ENCODE results near the gene TASOR2. TPM values are rescaled to one million over a fixed set of nuclear protein-coding genes. Genes with fewer than 3 reads are reported as not detected.

The TASOR2 gene, protein sequence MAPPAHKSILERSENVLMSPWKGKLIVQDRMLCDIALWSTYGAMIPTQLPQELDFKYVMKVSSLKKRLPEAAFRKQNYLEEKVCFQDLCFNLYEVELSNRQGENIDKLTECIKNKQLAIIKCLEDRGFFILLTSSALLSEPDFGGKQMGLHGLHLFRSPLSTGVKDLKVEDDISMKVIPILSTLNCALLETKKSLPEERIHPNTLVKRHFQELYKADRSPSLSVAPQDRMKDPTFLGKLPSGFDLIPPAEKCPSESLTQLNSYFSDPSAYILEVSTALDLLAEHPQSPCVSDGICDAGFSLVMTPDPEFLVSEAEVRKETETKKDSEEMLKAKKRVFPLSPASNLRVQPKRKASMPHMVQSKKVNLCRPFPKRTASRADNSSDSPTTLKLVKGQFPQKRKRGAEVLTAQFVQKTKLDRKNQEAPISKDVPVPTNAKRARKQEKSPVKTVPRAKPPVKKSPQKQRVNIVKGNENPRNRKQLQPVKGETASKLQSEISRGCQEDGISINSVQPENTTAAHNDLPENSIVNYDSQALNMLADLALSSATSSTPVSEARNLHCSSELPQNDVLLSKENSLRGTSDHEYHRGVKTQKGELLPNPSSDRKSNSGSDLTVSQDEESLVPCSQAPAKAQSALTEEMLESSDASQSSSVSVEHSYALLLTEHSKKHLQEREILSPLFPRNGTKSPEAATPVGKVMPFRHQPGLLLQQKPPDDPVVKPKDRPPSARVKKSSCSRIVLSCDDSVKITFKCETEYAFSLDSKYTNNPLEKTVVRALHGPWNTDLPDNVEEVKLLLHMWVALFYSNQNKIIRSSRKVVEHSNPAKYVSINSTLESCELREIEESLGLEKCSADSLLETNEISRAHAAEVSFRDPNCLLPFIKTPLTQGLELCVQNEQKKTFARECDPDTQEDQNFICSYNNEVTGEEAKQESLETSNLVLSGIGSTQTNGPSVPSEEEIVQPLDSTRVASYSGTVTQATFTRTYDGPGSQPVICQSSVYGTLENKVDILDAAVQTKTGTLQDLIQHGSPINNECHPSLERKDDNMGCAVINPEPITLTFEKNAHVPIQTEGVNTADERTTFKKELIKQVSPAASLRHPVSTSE (N-terminal part only)
- total RNA-seq = 86.1 and 134 TPM in 2 replicates

DNA sequence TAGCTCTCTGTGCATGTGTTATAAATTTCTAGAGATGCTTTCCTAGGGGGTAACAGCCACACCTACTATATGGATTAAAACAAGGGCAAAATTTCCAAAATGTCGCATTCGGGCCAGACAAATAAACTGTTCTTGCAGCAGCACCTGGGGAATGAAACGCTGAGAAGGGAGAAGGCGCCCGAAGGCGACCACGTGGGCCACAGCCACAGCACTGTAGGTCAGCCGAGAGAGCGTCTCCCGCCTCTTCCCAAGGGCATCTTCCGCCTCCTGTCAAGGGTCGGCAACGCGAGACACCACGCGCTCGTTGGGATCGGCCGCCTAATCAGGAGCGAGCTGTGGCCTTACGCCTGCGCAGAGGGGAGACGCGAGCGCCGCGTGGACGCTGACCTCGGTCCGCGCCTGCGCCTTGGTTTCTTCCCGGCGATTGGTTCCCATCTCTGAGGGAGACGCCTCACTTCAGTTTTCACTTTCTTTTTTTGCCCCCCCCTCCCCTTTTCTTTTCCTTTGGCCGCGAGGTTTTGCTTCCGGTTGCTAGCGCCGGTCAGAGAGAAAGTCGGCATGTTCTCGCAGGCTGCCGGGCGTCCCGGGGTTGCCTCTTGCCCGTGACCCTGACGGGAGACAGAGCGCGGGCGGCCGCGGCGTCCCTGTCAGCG lies at the start of gene TASOR2:
Gene TASOR2, plus strand, starts transcription at position 521 of the 653 bp plus-strand sequence. CDS start 35,805 bp downstream, outside the sequence.

DNA sequence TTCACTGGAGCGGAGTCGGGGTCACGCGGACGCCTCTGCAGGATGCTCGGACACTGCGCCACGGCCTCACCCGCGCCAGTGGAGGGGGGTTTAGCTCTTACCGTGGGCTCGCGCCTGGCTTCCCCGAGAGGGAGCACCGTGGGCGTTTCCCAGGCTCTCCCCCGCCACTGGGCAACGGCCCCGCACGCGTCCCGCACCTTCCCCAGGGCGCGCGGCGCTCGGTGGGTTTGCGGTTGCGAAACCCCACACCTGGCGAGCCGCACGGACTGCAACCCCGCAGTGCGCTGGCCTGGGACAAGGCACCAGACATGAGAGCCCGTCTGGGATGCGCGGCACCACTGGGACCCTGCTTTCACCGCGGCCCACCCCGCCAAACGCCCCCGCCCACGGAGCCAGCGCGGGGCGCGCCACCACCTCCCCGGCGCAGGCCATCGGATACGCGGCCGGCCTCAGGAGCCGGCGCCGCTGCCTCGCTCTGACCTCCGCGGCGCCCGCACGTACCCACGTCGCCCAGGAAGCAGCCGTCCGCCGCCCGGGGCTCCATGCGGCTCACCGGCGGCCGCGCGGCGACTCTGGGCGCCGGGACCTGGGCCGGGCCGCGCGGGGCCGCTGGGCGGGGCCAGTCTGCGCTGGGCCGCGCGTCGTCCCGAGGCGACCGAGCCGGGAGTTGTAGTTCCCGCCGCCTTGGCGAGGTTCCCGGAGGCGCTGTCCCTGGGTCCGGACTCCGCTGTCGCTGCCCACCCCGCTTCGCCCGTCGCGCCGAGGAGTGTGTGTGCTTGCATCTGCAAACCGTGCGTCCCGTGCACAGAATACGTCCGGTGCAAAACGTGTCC lies 18.4 kb upstream of the TASOR2 start, which contains the start of gene ASB13:
Gene ASB13, minus strand, starts transcription at position 588 of the 833 bp plus-strand sequence. Its CDS starts 44 bp downstream, at position 544.

Other genes starting within 250 kb of the TASOR2 start
- not detected in 2 replicates for gene CALML5, start 185.3 kb upstream of the TASOR2 start, total RNA-seq
- gene CALML3, start 159.9 kb upstream of the TASOR2 start, total RNA-seq = not detected in 2 replicates
- gene ASB13, start 18.2 kb upstream of the TASOR2 start, total RNA-seq = 8.6 and 11.6 TPM in 2 replicates
- gene GDI2, start 128.6 kb downstream of the TASOR2 start, total RNA-seq = 425 and 550 TPM in 2 replicates
- 6.0 and 8.0 TPM in 2 replicates for gene ANKRD16, start 205.1 kb downstream of the TASOR2 start, total RNA-seq
- gene FBH1, start 205.4 kb downstream of the TASOR2 start, total RNA-seq = 107 and 116 TPM in 2 replicates

Measured in smooth muscle cell of the umbilical artery (primary cell).